ENCODE measurements around the gene CPN2.

DNA sequence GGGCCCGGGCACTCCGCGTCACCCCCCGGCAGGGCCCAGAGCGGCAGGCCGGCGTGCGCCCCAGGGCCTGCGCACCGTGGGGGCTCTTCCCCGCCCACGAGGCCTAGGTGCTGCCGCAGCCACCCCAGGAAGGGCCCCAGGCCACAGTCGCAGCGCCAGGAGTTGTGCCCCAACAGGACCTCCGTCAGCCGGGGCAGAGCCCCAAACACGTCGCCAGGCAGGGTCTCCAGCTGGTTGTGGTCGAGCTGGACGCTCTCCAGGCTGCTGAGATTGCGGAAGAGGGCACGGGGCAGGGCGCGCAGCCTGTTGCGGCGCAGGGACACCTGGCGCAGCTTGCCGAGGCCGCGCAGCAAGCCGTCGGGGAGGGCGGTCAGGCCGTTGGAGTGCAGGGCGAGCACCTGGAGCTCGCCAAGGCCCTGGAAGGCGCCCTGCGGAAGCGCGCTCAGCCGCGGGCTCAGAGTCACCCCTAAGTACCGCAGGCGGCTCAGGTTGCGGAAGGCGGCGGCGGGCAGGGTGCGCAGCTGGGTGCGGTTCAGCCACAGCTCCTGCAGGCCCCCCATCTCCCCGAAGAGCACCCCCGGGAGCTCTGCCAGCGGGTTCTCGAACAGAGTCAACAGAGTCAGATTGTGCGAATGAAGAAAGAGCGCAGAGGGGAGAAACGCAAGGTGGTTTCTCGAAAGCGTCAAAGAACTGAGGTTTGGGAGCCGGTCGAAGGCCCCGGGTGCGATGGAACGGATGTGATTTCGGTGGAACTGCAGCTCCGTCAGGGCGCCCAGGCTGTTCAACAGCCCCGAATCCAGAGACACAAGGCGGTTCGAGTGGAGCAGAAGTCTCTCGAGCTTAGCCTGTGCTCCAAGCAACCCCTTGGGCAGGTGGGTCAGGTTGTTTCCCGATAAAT lies 46.0 kb upstream of the CPN2 start:
- TF ChIP-seq, protein P1, sequence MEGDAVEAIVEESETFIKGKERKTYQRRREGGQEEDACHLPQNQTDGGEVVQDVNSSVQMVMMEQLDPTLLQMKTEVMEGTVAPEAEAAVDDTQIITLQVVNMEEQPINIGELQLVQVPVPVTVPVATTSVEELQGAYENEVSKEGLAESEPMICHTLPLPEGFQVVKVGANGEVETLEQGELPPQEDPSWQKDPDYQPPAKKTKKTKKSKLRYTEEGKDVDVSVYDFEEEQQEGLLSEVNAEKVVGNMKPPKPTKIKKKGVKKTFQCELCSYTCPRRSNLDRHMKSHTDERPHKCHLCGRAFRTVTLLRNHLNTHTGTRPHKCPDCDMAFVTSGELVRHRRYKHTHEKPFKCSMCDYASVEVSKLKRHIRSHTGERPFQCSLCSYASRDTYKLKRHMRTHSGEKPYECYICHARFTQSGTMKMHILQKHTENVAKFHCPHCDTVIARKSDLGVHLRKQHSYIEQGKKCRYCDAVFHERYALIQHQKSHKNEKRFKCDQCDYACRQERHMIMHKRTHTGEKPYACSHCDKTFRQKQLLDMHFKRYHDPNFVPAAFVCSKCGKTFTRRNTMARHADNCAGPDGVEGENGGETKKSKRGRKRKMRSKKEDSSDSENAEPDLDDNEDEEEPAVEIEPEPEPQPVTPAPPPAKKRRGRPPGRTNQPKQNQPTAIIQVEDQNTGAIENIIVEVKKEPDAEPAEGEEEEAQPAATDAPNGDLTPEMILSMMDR (IDR thresholded peaks at IDR 0.05; ENCODE audit: control extremely low read depth in 1 of 3, insufficient read depth in 1 of 3, low read depth in 1 of 3, low read length in 3 of 3): no peak
- TF ChIP-seq POLR2AphosphoS5 (IDR thresholded peaks at IDR 0.05; ENCODE audit: low read depth, low read length) (no peak), RFX5 (IDR thresholded peaks at IDR 0.05; ENCODE audit: borderline replicate concordance, low read depth, low read length) (no peak), POLR2A (IDR thresholded peaks at IDR 0.05; ENCODE audit: control extremely low read depth in 1 of 2, low read depth in 2 of 2, low read length in 2 of 2) (no peak), BACH1 (IDR thresholded peaks at IDR 0.05; ENCODE audit: low read length) (no peak), GABPA (IDR thresholded peaks at IDR 0.05; ENCODE audit: borderline replicate concordance, insufficient read depth, low read length) (no peak), EZH2 (IDR thresholded peaks at IDR 0.05; ENCODE audit: low read depth, low read length, severe bottlenecking) (peak; percentile 83), SUZ12 (IDR thresholded peaks at IDR 0.05; ENCODE audit: low read length) (no peak; the same call in 1 of the 2 replicates), JUN (IDR thresholded peaks at IDR 0.05; ENCODE audit: low read depth, low read length) (no peak)

All from H1 (cell line).